SK-N-SH treated with all-trans-retinoic acid at 6 μM for 48 hours (cell line): ENCODE data around the gene NIPSNAP3A.

Experiments
- ATAC-seq: fragments of 200-7000 bp; cut with Tn5 transposase; 3 replicates; pipeline ENCODE4 v1.9.1; 2020; ENCODE audit warnings: mild to moderate bottlenecking, moderate library complexity
- TCF4 ChIP-seq: fragments of 250-450 bp; sonication (Bioruptor Pico); IDR thresholded peaks from 2 replicates; pipeline ENCODE4 v1.8.0; 2021; ENCODE audit warnings: mild to moderate bottlenecking, moderate library complexity, borderline replicate concordance
- ZFP30 ChIP-seq: fragments of 450-650 bp; formaldehyde crosslinking; IDR thresholded peaks from 2 replicates; pipeline ENCODE4 v1.5.0; 2022; ENCODE audit warnings: mild to moderate bottlenecking, moderate library complexity

The NIPSNAP3A gene

GRCh38 chr9:104808035-104808614 is 60.6 kb downstream of the NIPSNAP3A start:
- peak; percentile 64; the same call in 2 of the 3 replicates for ATAC-seq
- TF ChIP-seq ZFP30 (CRISPR knock-in tag) (no peak), TCF4 (CRISPR knock-in tag) (peak; percentile 33; the same call in 1 of the 2 replicates)
